A673 (cell line): Measurements from ENCODE around the gene MLC1.

Source experiments
- CTCF ChIP-seq: fragments of 300-800, 200-600 bp; sonication (generic); conservative IDR thresholded peaks from 2 replicates; pipeline ENCODE4 v1.5.1; 2017; ENCODE audit warnings: low read depth, mild to moderate bottlenecking, antibody characterized with exemption, low read length, moderate library complexity, mixed read lengths
- EZH2 ChIP-seq: fragments of 200-600 bp; sonication (generic); IDR thresholded peaks from 2 replicates; pipeline ENCODE4 v1.6.1; 2017; ENCODE audit warnings: borderline replicate concordance, low read depth, mild to moderate bottlenecking, mixed read lengths, antibody characterized with exemption, low read length; ENCODE audit not compliant: poor library complexity, severe bottlenecking

- TF ChIP-seq CTCF (no peak), EZH2 (no peak)
These were observed 39.8 kb downstream of the MLC1 start for GRCh38 chr22:50045211-50046018.
